Measurements from ENCODE around the gene DNAJC4. TPM values are rescaled to one million over a fixed set of nuclear protein-coding genes. Genes with fewer than 3 reads are reported as not detected.

DNAJC4 gene
- total and polyA plus RNA-seq, 9 of the 15 experiments (the other 6 are each of a cell fraction or from before 2014, with no cell fraction given), result 4.0 to 32.6 (median 19.9) TPM

DNA sequence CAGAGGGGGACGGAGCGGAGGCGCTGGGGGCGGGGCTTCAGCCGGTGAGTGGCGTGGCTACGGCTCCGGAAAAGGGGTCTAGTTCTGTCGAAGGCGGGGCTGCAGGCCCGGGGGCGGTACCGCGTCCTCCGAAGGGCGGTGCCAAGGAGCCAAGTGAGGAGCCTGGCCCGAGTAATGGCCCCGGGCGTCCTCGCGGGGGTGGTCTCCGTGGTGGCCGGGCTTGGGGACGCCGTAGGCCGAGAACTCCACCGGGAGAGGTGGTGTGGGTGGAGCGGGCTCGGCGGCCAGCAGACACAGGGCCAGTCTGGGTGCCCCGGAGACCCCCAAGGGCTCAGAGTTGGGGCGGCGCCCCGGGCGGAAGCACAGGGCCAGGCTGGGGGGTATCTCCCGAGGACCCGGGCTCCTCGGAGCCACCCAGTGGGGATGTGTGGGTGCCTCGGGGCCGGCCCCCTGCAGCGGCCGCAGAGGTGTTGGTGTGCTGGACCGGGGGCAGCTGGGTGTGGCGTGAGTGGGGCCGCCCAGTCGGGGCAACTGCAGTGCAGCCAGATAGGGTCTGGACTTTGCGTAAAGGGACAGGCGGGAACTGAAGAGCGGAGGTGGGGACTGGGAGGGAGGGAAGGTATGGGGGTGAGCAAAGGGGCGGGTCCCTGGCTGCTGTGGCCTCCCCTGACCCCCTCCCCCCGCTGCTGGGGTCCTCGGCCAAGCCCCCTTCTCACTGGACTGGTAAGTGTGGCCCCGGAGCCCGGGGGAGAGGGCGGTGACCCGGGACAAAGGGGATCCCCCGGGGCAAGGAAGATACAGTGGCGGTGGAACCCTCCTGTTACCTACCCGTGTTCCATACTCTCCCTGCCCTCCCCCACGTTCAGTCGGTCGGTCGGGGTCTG lies 11.4 kb downstream of the DNAJC4 start (continued):
- TF ChIP-seq, protein P1, sequence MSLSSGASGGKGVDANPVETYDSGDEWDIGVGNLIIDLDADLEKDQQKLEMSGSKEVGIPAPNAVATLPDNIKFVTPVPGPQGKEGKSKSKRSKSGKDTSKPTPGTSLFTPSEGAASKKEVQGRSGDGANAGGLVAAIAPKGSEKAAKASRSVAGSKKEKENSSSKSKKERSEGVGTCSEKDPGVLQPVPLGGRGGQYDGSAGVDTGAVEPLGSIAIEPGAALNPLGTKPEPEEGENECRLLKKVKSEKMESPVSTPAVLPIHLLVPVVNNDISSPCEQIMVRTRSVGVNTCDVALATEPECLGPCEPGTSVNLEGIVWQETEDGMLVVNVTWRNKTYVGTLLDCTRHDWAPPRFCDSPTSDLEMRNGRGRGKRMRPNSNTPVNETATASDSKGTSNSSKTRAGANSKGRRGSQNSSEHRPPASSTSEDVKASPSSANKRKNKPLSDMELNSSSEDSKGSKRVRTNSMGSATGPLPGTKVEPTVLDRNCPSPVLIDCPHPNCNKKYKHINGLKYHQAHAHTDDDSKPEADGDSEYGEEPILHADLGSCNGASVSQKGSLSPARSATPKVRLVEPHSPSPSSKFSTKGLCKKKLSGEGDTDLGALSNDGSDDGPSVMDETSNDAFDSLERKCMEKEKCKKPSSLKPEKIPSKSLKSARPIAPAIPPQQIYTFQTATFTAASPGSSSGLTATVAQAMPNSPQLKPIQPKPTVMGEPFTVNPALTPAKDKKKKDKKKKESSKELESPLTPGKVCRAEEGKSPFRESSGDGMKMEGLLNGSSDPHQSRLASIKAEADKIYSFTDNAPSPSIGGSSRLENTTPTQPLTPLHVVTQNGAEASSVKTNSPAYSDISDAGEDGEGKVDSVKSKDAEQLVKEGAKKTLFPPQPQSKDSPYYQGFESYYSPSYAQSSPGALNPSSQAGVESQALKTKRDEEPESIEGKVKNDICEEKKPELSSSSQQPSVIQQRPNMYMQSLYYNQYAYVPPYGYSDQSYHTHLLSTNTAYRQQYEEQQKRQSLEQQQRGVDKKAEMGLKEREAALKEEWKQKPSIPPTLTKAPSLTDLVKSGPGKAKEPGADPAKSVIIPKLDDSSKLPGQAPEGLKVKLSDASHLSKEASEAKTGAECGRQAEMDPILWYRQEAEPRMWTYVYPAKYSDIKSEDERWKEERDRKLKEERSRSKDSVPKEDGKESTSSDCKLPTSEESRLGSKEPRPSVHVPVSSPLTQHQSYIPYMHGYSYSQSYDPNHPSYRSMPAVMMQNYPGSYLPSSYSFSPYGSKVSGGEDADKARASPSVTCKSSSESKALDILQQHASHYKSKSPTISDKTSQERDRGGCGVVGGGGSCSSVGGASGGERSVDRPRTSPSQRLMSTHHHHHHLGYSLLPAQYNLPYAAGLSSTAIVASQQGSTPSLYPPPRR (CRISPR knock-in tag; IDR thresholded peaks at IDR 0.05; ENCODE audit: borderline replicate concordance), result 0 out of 2 replicates have a peak, but pooled peaks have one; percentile 58
- TF ChIP-seq, protein P2, sequence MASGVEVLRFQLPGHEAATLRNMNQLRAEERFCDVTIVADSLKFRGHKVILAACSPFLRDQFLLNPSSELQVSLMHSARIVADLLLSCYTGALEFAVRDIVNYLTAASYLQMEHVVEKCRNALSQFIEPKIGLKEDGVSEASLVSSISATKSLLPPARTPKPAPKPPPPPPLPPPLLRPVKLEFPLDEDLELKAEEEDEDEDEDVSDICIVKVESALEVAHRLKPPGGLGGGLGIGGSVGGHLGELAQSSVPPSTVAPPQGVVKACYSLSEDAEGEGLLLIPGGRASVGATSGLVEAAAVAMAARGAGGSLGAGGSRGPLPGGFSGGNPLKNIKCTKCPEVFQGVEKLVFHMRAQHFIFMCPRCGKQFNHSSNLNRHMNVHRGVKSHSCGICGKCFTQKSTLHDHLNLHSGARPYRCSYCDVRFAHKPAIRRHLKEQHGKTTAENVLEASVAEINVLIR (CRISPR knock-in tag; IDR thresholded peaks at IDR 0.05), result no peak
- TF ChIP-seq SMARCB1 (IDR thresholded peaks at IDR 0.05; ENCODE audit: insufficient read length, low read depth) (peak; percentile 34), ZFX (CRISPR knock-in tag; IDR thresholded peaks at IDR 0.05) (no peak; the same call in 1 of the 2 replicates), EWSR1 (IDR thresholded peaks at IDR 0.05; ENCODE audit: borderline replicate concordance, low read depth, partially characterized antibody) (no peak), STAG1 (CRISPR knock-in tag; IDR thresholded peaks at IDR 0.05; ENCODE audit: borderline replicate concordance) (no peak), NFIC (IDR thresholded peaks at IDR 0.05) (peak; percentile 21; the same call in 1 of the 2 replicates), ZNF140 (CRISPR knock-in tag; IDR thresholded peaks at IDR 0.05) (no peak), MAFF (IDR thresholded peaks at IDR 0.05; ENCODE audit: low read length) (no peak), CEBPG (CRISPR knock-in tag; IDR thresholded peaks at IDR 0.05) (no peak), CEBPG (tag; conservative IDR thresholded peaks at IDR 0.05 in 1 of 2, IDR thresholded peaks at IDR 0.05 in 1 of 2) (no peak), SETDB1 (IDR thresholded peaks at IDR 0.05; ENCODE audit: low read length) (no peak), ZBTB1 (CRISPR knock-in tag; IDR thresholded peaks at IDR 0.05; ENCODE audit: borderline replicate concordance, low read depth) (0 out of 2 replicates have a peak, but pooled peaks have one; percentile 21), PML (IDR thresholded peaks at IDR 0.05; ENCODE audit: low read length) (0 out of 2 replicates have a peak, but pooled peaks have one; percentile 13), ZC3H8 (IDR thresholded peaks at IDR 0.05) (no peak), KLF6 (CRISPR knock-in tag; IDR thresholded peaks at IDR 0.05; ENCODE audit: borderline replicate concordance) (no peak), ZNF41 (CRISPR knock-in tag; conservative IDR thresholded peaks at IDR 0.05) (no peak), ERF (CRISPR knock-in tag; IDR thresholded peaks at IDR 0.05) (peak; percentile 81; the same call in 1 of the 2 replicates)
- TF ChIP-seq, protein P3, sequence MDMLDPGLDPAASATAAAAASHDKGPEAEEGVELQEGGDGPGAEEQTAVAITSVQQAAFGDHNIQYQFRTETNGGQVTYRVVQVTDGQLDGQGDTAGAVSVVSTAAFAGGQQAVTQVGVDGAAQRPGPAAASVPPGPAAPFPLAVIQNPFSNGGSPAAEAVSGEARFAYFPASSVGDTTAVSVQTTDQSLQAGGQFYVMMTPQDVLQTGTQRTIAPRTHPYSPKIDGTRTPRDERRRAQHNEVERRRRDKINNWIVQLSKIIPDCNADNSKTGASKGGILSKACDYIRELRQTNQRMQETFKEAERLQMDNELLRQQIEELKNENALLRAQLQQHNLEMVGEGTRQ (CRISPR knock-in tag; IDR thresholded peaks at IDR 0.05), result no peak
- TF ChIP-seq, protein P4, sequence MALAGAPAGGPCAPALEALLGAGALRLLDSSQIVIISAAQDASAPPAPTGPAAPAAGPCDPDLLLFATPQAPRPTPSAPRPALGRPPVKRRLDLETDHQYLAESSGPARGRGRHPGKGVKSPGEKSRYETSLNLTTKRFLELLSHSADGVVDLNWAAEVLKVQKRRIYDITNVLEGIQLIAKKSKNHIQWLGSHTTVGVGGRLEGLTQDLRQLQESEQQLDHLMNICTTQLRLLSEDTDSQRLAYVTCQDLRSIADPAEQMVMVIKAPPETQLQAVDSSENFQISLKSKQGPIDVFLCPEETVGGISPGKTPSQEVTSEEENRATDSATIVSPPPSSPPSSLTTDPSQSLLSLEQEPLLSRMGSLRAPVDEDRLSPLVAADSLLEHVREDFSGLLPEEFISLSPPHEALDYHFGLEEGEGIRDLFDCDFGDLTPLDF (CRISPR knock-in tag; IDR thresholded peaks at IDR 0.05), result 0 out of 2 replicates have a peak, but pooled peaks have one; percentile 38
